ENCODE measurements around the gene THAP11.

DNA sequence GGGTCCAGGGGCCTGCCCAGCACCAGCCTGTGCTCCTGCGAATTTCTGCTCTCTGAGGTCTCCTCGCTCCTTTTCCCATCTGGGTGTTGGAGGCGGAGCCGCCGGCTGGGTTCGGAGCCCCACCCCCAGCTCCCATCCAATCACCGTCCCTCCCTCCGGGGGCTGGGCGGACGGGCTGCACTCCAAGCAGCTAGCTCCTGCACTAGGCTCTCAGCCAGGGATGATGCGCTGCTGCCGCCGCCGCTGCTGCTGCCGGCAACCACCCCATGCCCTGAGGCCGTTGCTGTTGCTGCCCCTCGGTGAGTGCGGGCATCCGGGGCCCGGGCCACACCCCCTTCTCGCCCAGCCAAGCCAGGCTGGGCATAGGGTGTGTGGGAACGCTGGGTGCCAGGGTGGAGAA lies 42.6 kb downstream of the THAP11 start, which contains the start of gene NRN1L:
- TF ChIP-seq, protein P1, sequence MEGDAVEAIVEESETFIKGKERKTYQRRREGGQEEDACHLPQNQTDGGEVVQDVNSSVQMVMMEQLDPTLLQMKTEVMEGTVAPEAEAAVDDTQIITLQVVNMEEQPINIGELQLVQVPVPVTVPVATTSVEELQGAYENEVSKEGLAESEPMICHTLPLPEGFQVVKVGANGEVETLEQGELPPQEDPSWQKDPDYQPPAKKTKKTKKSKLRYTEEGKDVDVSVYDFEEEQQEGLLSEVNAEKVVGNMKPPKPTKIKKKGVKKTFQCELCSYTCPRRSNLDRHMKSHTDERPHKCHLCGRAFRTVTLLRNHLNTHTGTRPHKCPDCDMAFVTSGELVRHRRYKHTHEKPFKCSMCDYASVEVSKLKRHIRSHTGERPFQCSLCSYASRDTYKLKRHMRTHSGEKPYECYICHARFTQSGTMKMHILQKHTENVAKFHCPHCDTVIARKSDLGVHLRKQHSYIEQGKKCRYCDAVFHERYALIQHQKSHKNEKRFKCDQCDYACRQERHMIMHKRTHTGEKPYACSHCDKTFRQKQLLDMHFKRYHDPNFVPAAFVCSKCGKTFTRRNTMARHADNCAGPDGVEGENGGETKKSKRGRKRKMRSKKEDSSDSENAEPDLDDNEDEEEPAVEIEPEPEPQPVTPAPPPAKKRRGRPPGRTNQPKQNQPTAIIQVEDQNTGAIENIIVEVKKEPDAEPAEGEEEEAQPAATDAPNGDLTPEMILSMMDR (IDR thresholded peaks at IDR 0.05; ENCODE audit: insufficient read depth, low read length): no peak
- no peak; the same call in 1 of the 2 replicates for TF ChIP-seq POLR2AphosphoS5 (IDR thresholded peaks at IDR 0.05; ENCODE audit: low read depth)
- TF ChIP-seq, protein P2, sequence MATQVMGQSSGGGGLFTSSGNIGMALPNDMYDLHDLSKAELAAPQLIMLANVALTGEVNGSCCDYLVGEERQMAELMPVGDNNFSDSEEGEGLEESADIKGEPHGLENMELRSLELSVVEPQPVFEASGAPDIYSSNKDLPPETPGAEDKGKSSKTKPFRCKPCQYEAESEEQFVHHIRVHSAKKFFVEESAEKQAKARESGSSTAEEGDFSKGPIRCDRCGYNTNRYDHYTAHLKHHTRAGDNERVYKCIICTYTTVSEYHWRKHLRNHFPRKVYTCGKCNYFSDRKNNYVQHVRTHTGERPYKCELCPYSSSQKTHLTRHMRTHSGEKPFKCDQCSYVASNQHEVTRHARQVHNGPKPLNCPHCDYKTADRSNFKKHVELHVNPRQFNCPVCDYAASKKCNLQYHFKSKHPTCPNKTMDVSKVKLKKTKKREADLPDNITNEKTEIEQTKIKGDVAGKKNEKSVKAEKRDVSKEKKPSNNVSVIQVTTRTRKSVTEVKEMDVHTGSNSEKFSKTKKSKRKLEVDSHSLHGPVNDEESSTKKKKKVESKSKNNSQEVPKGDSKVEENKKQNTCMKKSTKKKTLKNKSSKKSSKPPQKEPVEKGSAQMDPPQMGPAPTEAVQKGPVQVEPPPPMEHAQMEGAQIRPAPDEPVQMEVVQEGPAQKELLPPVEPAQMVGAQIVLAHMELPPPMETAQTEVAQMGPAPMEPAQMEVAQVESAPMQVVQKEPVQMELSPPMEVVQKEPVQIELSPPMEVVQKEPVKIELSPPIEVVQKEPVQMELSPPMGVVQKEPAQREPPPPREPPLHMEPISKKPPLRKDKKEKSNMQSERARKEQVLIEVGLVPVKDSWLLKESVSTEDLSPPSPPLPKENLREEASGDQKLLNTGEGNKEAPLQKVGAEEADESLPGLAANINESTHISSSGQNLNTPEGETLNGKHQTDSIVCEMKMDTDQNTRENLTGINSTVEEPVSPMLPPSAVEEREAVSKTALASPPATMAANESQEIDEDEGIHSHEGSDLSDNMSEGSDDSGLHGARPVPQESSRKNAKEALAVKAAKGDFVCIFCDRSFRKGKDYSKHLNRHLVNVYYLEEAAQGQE (IDR thresholded peaks at IDR 0.05; ENCODE audit: insufficient replicate concordance, low read depth): no peak
- TF ChIP-seq SPI1 (IDR thresholded peaks at IDR 0.05; ENCODE audit: borderline replicate concordance, low read depth): no peak

Measured in HL-60 (cell line).